GM23338 (cell line): ENCODE measurements around the gene BEGAIN. TPM values are rescaled to one million over a fixed set of nuclear protein-coding genes. Genes with fewer than 3 reads are reported as not detected.
A peak's percentile ranks its signal among the peaks of the same experiment; 100 is the strongest.

Source experiments
- ATAC-seq: fragments of 200-7000 bp; cut with Tn5 transposase; 3 replicates; pipeline ENCODE4 v1.9.1; 2020
- DNase-seq: peaks from one replicate; pipeline ENCODE4 v3.0.0-alpha.2; 2015; ENCODE audit warnings: low spot score
- H2AFZ ChIP-seq: fragments of 200-600 bp; sonication (generic); 2 replicates; pipeline ENCODE4 v1.8.0; 2016; ENCODE audit warnings: antibody characterized with exemption, mild to moderate bottlenecking, moderate library complexity
- H3F3A ChIP-seq: fragments of 200-600 bp; sonication (generic); replicated peaks from 2 replicates; pipeline ENCODE4 v1.8.0; 2017; ENCODE audit warnings: antibody characterized with exemption, mixed run types, low read depth
- H3K27ac ChIP-seq: fragments of 200-600 bp; sonication (generic); 2 replicates; pipeline ENCODE4 v1.6.1; 2016; ENCODE audit warnings: low read depth
- H3K27me3 ChIP-seq: fragments of 200-600 bp; sonication (generic); 2 replicates; pipeline ENCODE4 v1.8.0; 2016; ENCODE audit warnings: mild to moderate bottlenecking, mixed run types, moderate library complexity; ENCODE audit not compliant: insufficient read depth
- H3K36me3 ChIP-seq: fragments of 200-600 bp; sonication (generic); 2 replicates; pipeline ENCODE4 v1.8.0; 2016; ENCODE audit warnings: mild to moderate bottlenecking; ENCODE audit not compliant: insufficient read depth
- H3K4me1 ChIP-seq: fragments of 200-600 bp; sonication (generic); 2 replicates; pipeline ENCODE4 v1.8.0; 2016; ENCODE audit warnings: mild to moderate bottlenecking, moderate library complexity; ENCODE audit not compliant: insufficient read depth
- H3K4me2 ChIP-seq: fragments of 200-600 bp; sonication (generic); 2 replicates; pipeline ENCODE4 v1.7.1; 2017; ENCODE audit warnings: mixed run types
- H3K4me3 ChIP-seq: fragments of 200-600 bp; sonication (generic); 2 replicates; pipeline ENCODE4 v1.6.1; 2016; ENCODE audit warnings: mixed run types
- H3K79me2 ChIP-seq: fragments of 200-600 bp; sonication (generic); replicated peaks from 2 replicates; pipeline ENCODE4 v1.8.0; 2017; ENCODE audit warnings: mild to moderate bottlenecking; ENCODE audit not compliant: insufficient read depth
- H3K9me2 ChIP-seq: fragments of 200-600 bp; sonication (generic); 2 replicates; pipeline ENCODE4 v1.8.0; 2017; ENCODE audit not compliant: insufficient read depth
- H4K20me1 ChIP-seq: fragments of 200-600 bp; sonication (generic); replicated peaks from 2 replicates; pipeline ENCODE4 v1.8.0; 2017; ENCODE audit warnings: mild to moderate bottlenecking; ENCODE audit not compliant: insufficient read depth
- H3K27ac Mint-ChIP-seq: 2 replicates; pipeline ENCODE4 v1.8.0; 2020; ENCODE audit warnings: inconsistent platforms, mild to moderate bottlenecking, moderate library complexity, mixed read lengths
- H3K27me3 Mint-ChIP-seq: 3 replicates; pipeline ENCODE4 v1.8.0; 2022; ENCODE audit warnings: low read depth, mild to moderate bottlenecking, moderate library complexity, mixed read lengths, inconsistent platforms; ENCODE audit not compliant: insufficient read depth, poor library complexity
- H3K36me3 Mint-ChIP-seq: 3 replicates; pipeline ENCODE4 v1.8.0; 2021; ENCODE audit warnings: low read depth, mild to moderate bottlenecking, inconsistent platforms, moderate library complexity, mixed read lengths
- H3K4me1 Mint-ChIP-seq: 3 replicates; pipeline ENCODE4 v1.8.0; 2020; ENCODE audit warnings: mild to moderate bottlenecking, inconsistent platforms, mixed read lengths
- H3K4me3 Mint-ChIP-seq: 3 replicates; pipeline ENCODE4 v1.8.0; 2021; ENCODE audit warnings: moderate library complexity, mild to moderate bottlenecking, inconsistent platforms, mixed read lengths
- H3K9me3 Mint-ChIP-seq: 3 replicates; pipeline ENCODE4 v1.8.0; 2020; ENCODE audit warnings: moderate library complexity, mild to moderate bottlenecking, inconsistent platforms, mixed read lengths
- CREB1 ChIP-seq: fragments of 250-450 bp; sonication (Bioruptor Pico); IDR thresholded peaks from 2 replicates; pipeline ENCODE4 v1.5.0; 2020; ENCODE audit warnings: low read depth, mild to moderate bottlenecking, moderate library complexity
- EZH2 ChIP-seq: fragments of 200-600 bp; sonication (generic); IDR thresholded peaks from one replicate; pipeline ENCODE4 v1.8.0; 2017; ENCODE audit warnings: antibody characterized with exemption, mild to moderate bottlenecking, low read depth; ENCODE audit not compliant: unreplicated experiment
- EZH2phosphoT487 ChIP-seq: fragments of 200-600 bp; sonication (generic); IDR thresholded peaks from one replicate; pipeline ENCODE4 v1.8.1; 2018; ENCODE audit warnings: antibody characterized with exemption; ENCODE audit not compliant: unreplicated experiment
- JUNB ChIP-seq: IDR thresholded peaks from one replicate; pipeline ENCODE4 v1.6.1; 2016; ENCODE audit warnings: antibody characterized with exemption; ENCODE audit not compliant: unreplicated experiment
- NANOG ChIP-seq: IDR thresholded peaks from 2 replicates; pipeline ENCODE4 v1.6.1; 2016; ENCODE audit warnings: antibody characterized with exemption, borderline replicate concordance
- POLR2AphosphoS5 ChIP-seq: IDR thresholded peaks from 2 replicates; pipeline ENCODE4 v1.6.1; 2016; ENCODE audit warnings: antibody characterized with exemption, low read depth
- STAT1 ChIP-seq: IDR thresholded peaks from one replicate; pipeline ENCODE4 v1.6.1; 2016; ENCODE audit warnings: antibody characterized with exemption; ENCODE audit not compliant: unreplicated experiment
- ZNF114 ChIP-seq: fragments of 250-450 bp; sonication (Bioruptor Pico); IDR thresholded peaks from 2 replicates; pipeline ENCODE4 v1.5.0; 2020; ENCODE audit warnings: mild to moderate bottlenecking, moderate library complexity
- ZNF331 ChIP-seq: fragments of 250-450 bp; sonication (Bioruptor Pico); IDR thresholded peaks from 2 replicates; pipeline ENCODE4 v1.5.0; 2020; ENCODE audit warnings: low read depth, mild to moderate bottlenecking, moderate library complexity
- polyA plus RNA-seq: library from polyadenylated mRNA; unstranded; fragments of >200 nt; fragmentation: Nextera tagmentation; extraction: Ambion mirVana; gene quantifications from 2 replicates; pipeline ENCODE4 v1.2.1, GENCODE V29; 2016
- total RNA-seq: library from RNA; depleted of rRNA; stranded (reverse); fragments of >200 nt; shearing (Covaris generic); gene quantifications from 2 replicates; pipeline ENCODE4 v1.2.3, GENCODE V29; 2014
- TF ChIP-seq, protein P1 (sequence below): IDR thresholded peaks from 2 replicates; pipeline ENCODE4 v1.6.1; 2016; ENCODE audit warnings: antibody characterized with exemption
- TF ChIP-seq, protein P2 (sequence below): fragments of 250-450 bp; sonication (Bioruptor Pico); IDR thresholded peaks from 2 replicates; pipeline ENCODE4 v1.5.0; 2020; ENCODE audit warnings: mild to moderate bottlenecking, moderate library complexity
- TF ChIP-seq, protein P3 (sequence below), 2 experiments: fragments of 200-600 bp in 1 of 2; sonication (generic) in 1 of 2; conservative IDR thresholded peaks; 2 replicates each; pipeline versions ENCODE4 v1.5.1 to v1.6.1; 2016 to 2017; ENCODE audit warnings: antibody characterized with exemption in 2 of 2, low read depth in 2 of 2, mild to moderate bottlenecking in 2 of 2, moderate library complexity in 1 of 2
- TF ChIP-seq, protein P4 (sequence below): IDR thresholded peaks from one replicate; pipeline ENCODE4 v1.6.1; 2018; ENCODE audit warnings: antibody characterized with exemption; ENCODE audit not compliant: unreplicated experiment

The BEGAIN gene
- total and polyA plus RNA-seq, 2 experiments from 2014 or later = 0.60 to 2.4 TPM

DNA sequence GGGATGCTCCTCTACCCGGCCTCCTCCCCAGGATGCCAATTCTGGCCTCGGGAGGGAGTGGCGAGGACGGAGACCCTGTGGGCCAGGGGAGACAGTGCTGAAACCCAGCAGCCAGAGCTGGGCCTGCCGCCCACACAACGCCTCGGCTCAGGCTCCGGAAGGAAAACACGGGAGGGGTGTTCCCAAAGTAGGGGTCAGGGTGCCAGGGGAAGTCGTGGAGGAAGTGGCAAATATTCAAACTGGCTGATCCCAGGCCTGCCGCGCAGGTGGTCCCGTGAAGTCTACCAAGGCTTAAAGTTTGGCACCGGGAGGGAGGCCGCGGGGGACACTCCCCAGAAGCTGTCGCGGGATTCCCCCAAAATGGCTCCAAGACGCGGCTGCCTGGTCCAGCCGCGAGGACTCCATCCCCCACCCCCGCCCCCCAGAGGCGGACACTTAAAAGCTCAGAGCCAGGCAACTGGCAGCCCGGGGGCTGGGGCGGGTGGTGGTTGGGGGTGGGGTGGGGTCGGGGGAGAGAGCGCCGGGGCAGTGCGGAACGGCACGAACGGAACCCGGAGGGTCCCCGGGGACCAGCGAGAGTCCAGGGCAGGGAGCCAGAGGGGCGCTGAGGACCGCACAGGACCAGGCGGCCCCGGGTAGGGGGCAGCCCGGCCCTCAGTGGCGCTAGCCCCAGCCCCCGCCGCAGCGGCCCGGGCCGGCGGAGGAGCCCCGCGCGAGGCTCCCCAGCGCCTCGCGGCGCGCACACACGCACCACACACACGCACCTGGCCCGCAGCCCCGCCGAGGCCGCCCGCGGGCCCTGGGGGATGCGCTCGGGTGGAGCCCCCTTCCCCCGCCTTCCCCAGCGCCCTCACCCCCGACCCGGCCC lies 20.0 kb downstream of the BEGAIN start:
- no peak overlapping the region for H3K27ac ChIP-seq
- Mint-ChIP-seq H3K36me3 (no peaks in the 10 kb centered on the region), H3K4me1 (peaks cover 13% of the 10 kb centered on the region), H3K27me3 (peaks cover 49% of the 10 kb centered on the region), H3K9me3 (no peaks in the 10 kb centered on the region; the same call in 2 of the 3 replicates), H3K27ac (no peak overlapping the region), H3K4me3 (peak overlapping the region; percentile 64)
- H3K79me2 ChIP-seq = no peaks in the 10 kb centered on the region
- no peaks in the 10 kb centered on the region for H3K9me2 ChIP-seq
- peak overlapping the region; percentile 87 for H3K4me2 ChIP-seq
- H3K27me3 ChIP-seq = peaks cover 46% of the 10 kb centered on the region
- peak overlapping the region; percentile 85 for H2AFZ ChIP-seq
- no peaks in the 10 kb centered on the region for H3F3A ChIP-seq
- H3K4me1 ChIP-seq = peaks cover 10% of the 10 kb centered on the region
- peak; percentile 65 for DNase-seq
- TF ChIP-seq, protein P1, sequence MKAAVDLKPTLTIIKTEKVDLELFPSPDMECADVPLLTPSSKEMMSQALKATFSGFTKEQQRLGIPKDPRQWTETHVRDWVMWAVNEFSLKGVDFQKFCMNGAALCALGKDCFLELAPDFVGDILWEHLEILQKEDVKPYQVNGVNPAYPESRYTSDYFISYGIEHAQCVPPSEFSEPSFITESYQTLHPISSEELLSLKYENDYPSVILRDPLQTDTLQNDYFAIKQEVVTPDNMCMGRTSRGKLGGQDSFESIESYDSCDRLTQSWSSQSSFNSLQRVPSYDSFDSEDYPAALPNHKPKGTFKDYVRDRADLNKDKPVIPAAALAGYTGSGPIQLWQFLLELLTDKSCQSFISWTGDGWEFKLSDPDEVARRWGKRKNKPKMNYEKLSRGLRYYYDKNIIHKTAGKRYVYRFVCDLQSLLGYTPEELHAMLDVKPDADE = no peak
- TF ChIP-seq, protein P2, sequence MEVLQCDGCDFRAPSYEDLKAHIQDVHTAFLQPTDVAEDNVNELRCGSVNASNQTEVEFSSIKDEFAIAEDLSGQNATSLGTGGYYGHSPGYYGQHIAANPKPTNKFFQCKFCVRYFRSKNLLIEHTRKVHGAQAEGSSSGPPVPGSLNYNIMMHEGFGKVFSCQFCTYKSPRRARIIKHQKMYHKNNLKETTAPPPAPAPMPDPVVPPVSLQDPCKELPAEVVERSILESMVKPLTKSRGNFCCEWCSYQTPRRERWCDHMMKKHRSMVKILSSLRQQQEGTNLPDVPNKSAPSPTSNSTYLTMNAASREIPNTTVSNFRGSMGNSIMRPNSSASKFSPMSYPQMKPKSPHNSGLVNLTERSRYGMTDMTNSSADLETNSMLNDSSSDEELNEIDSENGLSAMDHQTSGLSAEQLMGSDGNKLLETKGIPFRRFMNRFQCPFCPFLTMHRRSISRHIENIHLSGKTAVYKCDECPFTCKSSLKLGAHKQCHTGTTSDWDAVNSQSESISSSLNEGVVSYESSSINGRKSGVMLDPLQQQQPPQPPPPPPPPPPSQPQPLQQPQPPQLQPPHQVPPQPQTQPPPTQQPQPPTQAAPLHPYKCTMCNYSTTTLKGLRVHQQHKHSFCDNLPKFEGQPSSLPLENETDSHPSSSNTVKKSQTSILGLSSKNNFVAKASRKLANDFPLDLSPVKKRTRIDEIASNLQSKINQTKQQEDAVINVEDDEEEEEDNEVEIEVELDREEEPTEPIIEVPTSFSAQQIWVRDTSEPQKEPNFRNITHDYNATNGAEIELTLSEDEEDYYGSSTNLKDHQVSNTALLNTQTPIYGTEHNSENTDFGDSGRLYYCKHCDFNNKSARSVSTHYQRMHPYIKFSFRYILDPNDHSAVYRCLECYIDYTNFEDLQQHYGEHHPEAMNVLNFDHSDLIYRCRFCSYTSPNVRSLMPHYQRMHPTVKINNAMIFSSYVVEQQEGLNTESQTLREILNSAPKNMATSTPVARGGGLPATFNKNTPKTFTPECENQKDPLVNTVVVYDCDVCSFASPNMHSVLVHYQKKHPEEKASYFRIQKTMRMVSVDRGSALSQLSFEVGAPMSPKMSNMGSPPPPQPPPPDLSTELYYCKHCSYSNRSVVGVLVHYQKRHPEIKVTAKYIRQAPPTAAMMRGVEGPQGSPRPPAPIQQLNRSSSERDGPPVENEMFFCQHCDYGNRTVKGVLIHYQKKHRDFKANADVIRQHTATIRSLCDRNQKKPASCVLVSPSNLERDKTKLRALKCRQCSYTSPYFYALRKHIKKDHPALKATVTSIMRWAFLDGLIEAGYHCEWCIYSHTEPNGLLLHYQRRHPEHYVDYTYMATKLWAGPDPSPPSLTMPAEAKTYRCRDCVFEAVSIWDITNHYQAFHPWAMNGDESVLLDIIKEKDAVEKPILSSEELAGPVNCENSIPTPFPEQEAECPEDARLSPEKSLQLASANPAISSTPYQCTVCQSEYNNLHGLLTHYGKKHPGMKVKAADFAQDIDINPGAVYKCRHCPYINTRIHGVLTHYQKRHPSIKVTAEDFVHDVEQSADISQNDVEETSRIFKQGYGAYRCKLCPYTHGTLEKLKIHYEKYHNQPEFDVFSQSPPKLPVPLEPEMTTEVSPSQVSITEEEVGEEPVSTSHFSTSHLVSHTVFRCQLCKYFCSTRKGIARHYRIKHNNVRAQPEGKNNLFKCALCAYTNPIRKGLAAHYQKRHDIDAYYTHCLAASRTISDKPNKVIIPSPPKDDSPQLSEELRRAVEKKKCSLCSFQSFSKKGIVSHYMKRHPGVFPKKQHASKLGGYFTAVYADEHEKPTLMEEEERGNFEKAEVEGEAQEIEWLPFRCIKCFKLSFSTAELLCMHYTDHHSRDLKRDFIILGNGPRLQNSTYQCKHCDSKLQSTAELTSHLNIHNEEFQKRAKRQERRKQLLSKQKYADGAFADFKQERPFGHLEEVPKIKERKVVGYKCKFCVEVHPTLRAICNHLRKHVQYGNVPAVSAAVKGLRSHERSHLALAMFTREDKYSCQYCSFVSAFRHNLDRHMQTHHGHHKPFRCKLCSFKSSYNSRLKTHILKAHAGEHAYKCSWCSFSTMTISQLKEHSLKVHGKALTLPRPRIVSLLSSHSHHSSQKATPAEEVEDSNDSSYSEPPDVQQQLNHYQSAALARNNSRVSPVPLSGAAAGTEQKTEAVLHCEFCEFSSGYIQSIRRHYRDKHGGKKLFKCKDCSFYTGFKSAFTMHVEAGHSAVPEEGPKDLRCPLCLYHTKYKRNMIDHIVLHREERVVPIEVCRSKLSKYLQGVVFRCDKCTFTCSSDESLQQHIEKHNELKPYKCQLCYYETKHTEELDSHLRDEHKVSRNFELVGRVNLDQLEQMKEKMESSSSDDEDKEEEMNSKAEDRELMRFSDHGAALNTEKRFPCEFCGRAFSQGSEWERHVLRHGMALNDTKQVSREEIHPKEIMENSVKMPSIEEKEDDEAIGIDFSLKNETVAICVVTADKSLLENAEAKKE (CRISPR knock-in tag) = no peak
- TF ChIP-seq, protein P3, sequence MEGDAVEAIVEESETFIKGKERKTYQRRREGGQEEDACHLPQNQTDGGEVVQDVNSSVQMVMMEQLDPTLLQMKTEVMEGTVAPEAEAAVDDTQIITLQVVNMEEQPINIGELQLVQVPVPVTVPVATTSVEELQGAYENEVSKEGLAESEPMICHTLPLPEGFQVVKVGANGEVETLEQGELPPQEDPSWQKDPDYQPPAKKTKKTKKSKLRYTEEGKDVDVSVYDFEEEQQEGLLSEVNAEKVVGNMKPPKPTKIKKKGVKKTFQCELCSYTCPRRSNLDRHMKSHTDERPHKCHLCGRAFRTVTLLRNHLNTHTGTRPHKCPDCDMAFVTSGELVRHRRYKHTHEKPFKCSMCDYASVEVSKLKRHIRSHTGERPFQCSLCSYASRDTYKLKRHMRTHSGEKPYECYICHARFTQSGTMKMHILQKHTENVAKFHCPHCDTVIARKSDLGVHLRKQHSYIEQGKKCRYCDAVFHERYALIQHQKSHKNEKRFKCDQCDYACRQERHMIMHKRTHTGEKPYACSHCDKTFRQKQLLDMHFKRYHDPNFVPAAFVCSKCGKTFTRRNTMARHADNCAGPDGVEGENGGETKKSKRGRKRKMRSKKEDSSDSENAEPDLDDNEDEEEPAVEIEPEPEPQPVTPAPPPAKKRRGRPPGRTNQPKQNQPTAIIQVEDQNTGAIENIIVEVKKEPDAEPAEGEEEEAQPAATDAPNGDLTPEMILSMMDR (conservative IDR thresholded peaks at IDR 0.05; ENCODE audit: low read depth in 2 of 2) = no peak
- TF ChIP-seq JUNB = no peak
- TF ChIP-seq, protein P4, sequence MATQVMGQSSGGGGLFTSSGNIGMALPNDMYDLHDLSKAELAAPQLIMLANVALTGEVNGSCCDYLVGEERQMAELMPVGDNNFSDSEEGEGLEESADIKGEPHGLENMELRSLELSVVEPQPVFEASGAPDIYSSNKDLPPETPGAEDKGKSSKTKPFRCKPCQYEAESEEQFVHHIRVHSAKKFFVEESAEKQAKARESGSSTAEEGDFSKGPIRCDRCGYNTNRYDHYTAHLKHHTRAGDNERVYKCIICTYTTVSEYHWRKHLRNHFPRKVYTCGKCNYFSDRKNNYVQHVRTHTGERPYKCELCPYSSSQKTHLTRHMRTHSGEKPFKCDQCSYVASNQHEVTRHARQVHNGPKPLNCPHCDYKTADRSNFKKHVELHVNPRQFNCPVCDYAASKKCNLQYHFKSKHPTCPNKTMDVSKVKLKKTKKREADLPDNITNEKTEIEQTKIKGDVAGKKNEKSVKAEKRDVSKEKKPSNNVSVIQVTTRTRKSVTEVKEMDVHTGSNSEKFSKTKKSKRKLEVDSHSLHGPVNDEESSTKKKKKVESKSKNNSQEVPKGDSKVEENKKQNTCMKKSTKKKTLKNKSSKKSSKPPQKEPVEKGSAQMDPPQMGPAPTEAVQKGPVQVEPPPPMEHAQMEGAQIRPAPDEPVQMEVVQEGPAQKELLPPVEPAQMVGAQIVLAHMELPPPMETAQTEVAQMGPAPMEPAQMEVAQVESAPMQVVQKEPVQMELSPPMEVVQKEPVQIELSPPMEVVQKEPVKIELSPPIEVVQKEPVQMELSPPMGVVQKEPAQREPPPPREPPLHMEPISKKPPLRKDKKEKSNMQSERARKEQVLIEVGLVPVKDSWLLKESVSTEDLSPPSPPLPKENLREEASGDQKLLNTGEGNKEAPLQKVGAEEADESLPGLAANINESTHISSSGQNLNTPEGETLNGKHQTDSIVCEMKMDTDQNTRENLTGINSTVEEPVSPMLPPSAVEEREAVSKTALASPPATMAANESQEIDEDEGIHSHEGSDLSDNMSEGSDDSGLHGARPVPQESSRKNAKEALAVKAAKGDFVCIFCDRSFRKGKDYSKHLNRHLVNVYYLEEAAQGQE = no peak
- peak; percentile 33 for TF ChIP-seq EZH2phosphoT487
- TF ChIP-seq POLR2AphosphoS5 = no peak
- no peak for TF ChIP-seq NANOG
- TF ChIP-seq STAT1 = no peak
- no peak for TF ChIP-seq ZNF114 (CRISPR knock-in tag)
- no peak for TF ChIP-seq CREB1
- TF ChIP-seq EZH2 = peak; percentile 27
- no peak for TF ChIP-seq ZNF331 (CRISPR knock-in tag)
- H4K20me1 ChIP-seq = no peaks in the 10 kb centered on the region
- peak; percentile 8 for ATAC-seq
- H3K4me3 ChIP-seq = peak overlapping the region; percentile 73
- no peaks in the 10 kb centered on the region for H3K36me3 ChIP-seq
